GM19351 (cell line): ENCODE data around the gene APOL5.
"Not testable (repeated sequence)": the region's sequence is repeated elsewhere in the genome, so short reads cannot be mapped to it uniquely, and the experiment has no call there.

Source experiments
- ATAC-seq: cut with Tn5 transposase; IDR thresholded peaks from one replicate; pipeline ENCODE4 v1.9.1; 2021; ENCODE audit warnings: mild to moderate bottlenecking, moderate library complexity; ENCODE audit not compliant: unreplicated experiment

The APOL5 gene

GRCh38 chr22:35717572-35717971 lies at the start of gene APOL5:
APOL5 (plus strand) TSS chr22:35717872; CDS start chr22:35717872, 0 bp downstream.
- ATAC-seq = no peak

GRCh38 chr22:35674335-35674734 lies 43.3 kb upstream of the APOL5 start:
- ATAC-seq = no peak

- not testable (repeated sequence) for ATAC-seq
Measured at GRCh38 chr22:35676065-35676464, 41.6 kb upstream of the APOL5 start.

GRCh38 chr22:35677460-35678187 lies 40.0 kb upstream of the APOL5 start:
- no peak for ATAC-seq

GRCh38 chr22:35678836-35679235 lies 38.8 kb upstream of the APOL5 start:
- ATAC-seq = no peak

- not testable (repeated sequence) for ATAC-seq
Measured at GRCh38 chr22:35679492-35679891, 38.2 kb upstream of the APOL5 start.

- no peak for ATAC-seq
Measured at GRCh38 chr22:35681454-35682052, 36.1 kb upstream of the APOL5 start.

GRCh38 chr22:35683560-35683959 lies 34.1 kb upstream of the APOL5 start:
- no peak for ATAC-seq

GRCh38 chr22:35684270-35684700 lies 33.4 kb upstream of the APOL5 start:
- ATAC-seq = no peak

GRCh38 chr22:35684732-35685131 lies 32.9 kb upstream of the APOL5 start:
- ATAC-seq = no peak

GRCh38 chr22:35685731-35686130 lies 31.9 kb upstream of the APOL5 start:
- ATAC-seq = no peak

GRCh38 chr22:35686298-35686697 lies 31.4 kb upstream of the APOL5 start:
- ATAC-seq = no peak

GRCh38 chr22:35687461-35687860 lies 30.2 kb upstream of the APOL5 start:
- ATAC-seq = no peak

- ATAC-seq = no peak
Measured at GRCh38 chr22:35688913-35689675, 28.6 kb upstream of the APOL5 start.

GRCh38 chr22:35690001-35690400 lies 27.7 kb upstream of the APOL5 start:
- ATAC-seq = no peak

GRCh38 chr22:35695202-35695601 lies 22.5 kb upstream of the APOL5 start:
- ATAC-seq = no peak

GRCh38 chr22:35697142-35697541 lies 20.5 kb upstream of the APOL5 start:
- ATAC-seq = no peak

GRCh38 chr22:35699852-35700251 lies 17.8 kb upstream of the APOL5 start:
- not testable (repeated sequence) for ATAC-seq

- ATAC-seq = no peak
Measured at GRCh38 chr22:35703861-35704584, 13.6 kb upstream of the APOL5 start.

GRCh38 chr22:35705141-35705540 lies 12.5 kb upstream of the APOL5 start:
- ATAC-seq = no peak

- ATAC-seq = no peak
Measured at GRCh38 chr22:35708453-35708852, 9.2 kb upstream of the APOL5 start.
